HepG2 (cell line): ENCODE measurements around the gene RNPEPL1. TPM values are rescaled to one million over a fixed set of nuclear protein-coding genes. Genes with fewer than 3 reads are reported as not detected.
A peak's percentile ranks its signal among the peaks of the same experiment; 100 is the strongest.

Source experiments
- HOXA7 ChIP-seq: sonication (generic); formaldehyde crosslinking; IDR thresholded peaks from 2 replicates; pipeline ENCODE4 v1.8.1; 2022; ENCODE audit warnings: mild to moderate bottlenecking, missing genetic modification reagents, moderate library complexity
- IRF2 ChIP-seq: IDR thresholded peaks from 2 replicates; pipeline ENCODE4 v1.6.1; 2018; ENCODE audit warnings: missing genetic modification reagents, missing compliant biosample characterization
- KLF15 ChIP-seq: sonication (generic); formaldehyde crosslinking; IDR thresholded peaks from 2 replicates; pipeline ENCODE4 v1.8.1; 2023; ENCODE audit warnings: borderline replicate concordance, mild to moderate bottlenecking, inconsistent platforms, missing genetic modification reagents, mixed read lengths
- MIER2 ChIP-seq: IDR thresholded peaks from 2 replicates; pipeline ENCODE4 v1.6.1; 2016; ENCODE audit warnings: missing biosample characterization, missing genetic modification reagents
- POLR2AphosphoS5 ChIP-seq: IDR thresholded peaks from 2 replicates; pipeline ENCODE4 v1.6.1; 2012; ENCODE audit warnings: low read depth, low read length
- TAF15 ChIP-seq: fragments of 200-400 bp; formaldehyde crosslinking; IDR thresholded peaks from one replicate; pipeline ENCODE4 v1.6.1; 2018; ENCODE audit warnings: mild to moderate bottlenecking, low read depth, low read length; ENCODE audit not compliant: poor library complexity, severe bottlenecking
- ZBTB42 ChIP-seq: sonication (generic); formaldehyde crosslinking; IDR thresholded peaks from 2 replicates; pipeline ENCODE4 v1.5.0; 2020; ENCODE audit warnings: mild to moderate bottlenecking, missing genetic modification reagents
- ZNF143 ChIP-seq: sonication (generic); formaldehyde crosslinking; IDR thresholded peaks from 2 replicates; pipeline ENCODE4 v1.4.0; 2020; ENCODE audit warnings: missing genetic modification reagents
- ZNF253 ChIP-seq: sonication (generic); formaldehyde crosslinking; IDR thresholded peaks from 2 replicates; pipeline ENCODE4 v1.8.0; 2022; ENCODE audit warnings: mild to moderate bottlenecking, missing genetic modification reagents, borderline replicate concordance
- ZNF34 ChIP-seq: sonication (generic); formaldehyde crosslinking; IDR thresholded peaks from 2 replicates; pipeline ENCODE4 v1.4.0; 2020; ENCODE audit warnings: mild to moderate bottlenecking, missing genetic modification reagents, borderline replicate concordance
- ZNF703 ChIP-seq: sonication (generic); formaldehyde crosslinking; IDR thresholded peaks from 2 replicates; pipeline ENCODE4 v1.5.1; 2020; ENCODE audit warnings: missing genetic modification reagents, mild to moderate bottlenecking, moderate library complexity, borderline replicate concordance
- ZNF749 ChIP-seq: sonication (generic); formaldehyde crosslinking; IDR thresholded peaks from 2 replicates; pipeline ENCODE4 v1.8.0; 2022; ENCODE audit warnings: mild to moderate bottlenecking, missing genetic modification reagents, moderate library complexity, borderline replicate concordance
- ZSCAN21 ChIP-seq: sonication (generic); formaldehyde crosslinking; IDR thresholded peaks from 2 replicates; pipeline ENCODE4 v1.8.0; 2022; ENCODE audit warnings: mild to moderate bottlenecking, missing genetic modification reagents, moderate library complexity, borderline replicate concordance
- polyA plus RNA-seq, 8 experiments: library from polyadenylated mRNA; depleted of rRNA in 3 of 8; stranded (reverse) in 7 of 8; unstranded in 1 of 8; fragments of >200 nt; fragmentation: Illumina TruSeq in 4 of 8; extraction: Trizol in 4 of 8; gene quantifications; 2 replicates each; pipeline versions ENCODE4 v1.2.1 to v1.2.3, GENCODE V29; 2011 to 2016; ENCODE audit warnings: low read depth in 4 of 8, missing spikeins in 1 of 8, mixed read lengths in 1 of 8; ENCODE audit not compliant: insufficient read depth in 1 of 8
- total RNA-seq, 5 experiments: library from RNA; depleted of rRNA; stranded (reverse); fragments of >200 nt; fragmentation: Illumina TruSeq; extraction: Trizol; gene quantifications; 2 replicates each; pipeline ENCODE4 v1.2.3, GENCODE V29; 2016; ENCODE audit warnings: low read depth in 1 of 5
- TF ChIP-seq, protein P1 (sequence below): sonication (generic); formaldehyde crosslinking; IDR thresholded peaks from 2 replicates; pipeline ENCODE4 v1.5.1; 2020; ENCODE audit warnings: mild to moderate bottlenecking, missing genetic modification reagents, moderate library complexity
- TF ChIP-seq, protein P2 (sequence below): sonication (generic); formaldehyde crosslinking; IDR thresholded peaks from 2 replicates; pipeline ENCODE4 v1.8.0; 2022; ENCODE audit warnings: mild to moderate bottlenecking, missing genetic modification reagents, moderate library complexity
- TF ChIP-seq, protein P3 (sequence below): sonication (generic); formaldehyde crosslinking; IDR thresholded peaks from 2 replicates; pipeline ENCODE4 v1.9.0; 2021; ENCODE audit warnings: missing genetic modification reagents, mild to moderate bottlenecking, borderline replicate concordance
- TF ChIP-seq, protein P4 (sequence below): sonication (generic); formaldehyde crosslinking; IDR thresholded peaks from 2 replicates; pipeline ENCODE4 v1.8.0; 2022; ENCODE audit warnings: mild to moderate bottlenecking, missing genetic modification reagents; ENCODE audit not compliant: insufficient replicate concordance
- TF ChIP-seq, protein P5 (sequence below): sonication (generic); formaldehyde crosslinking; IDR thresholded peaks from 2 replicates; pipeline ENCODE4 v1.8.1; 2023; ENCODE audit warnings: mild to moderate bottlenecking, missing genetic modification reagents

The RNPEPL1 gene
- total and polyA plus RNA-seq, 2 of the 13 experiments (the other 11 are each of a cell fraction or from before 2014, with no cell fraction given) = 13.0 to 18.0 TPM

GRCh38 chr2:240568678-240569522, 616 bp downstream of the RNPEPL1 start (continued):
- TF ChIP-seq, protein P1, sequence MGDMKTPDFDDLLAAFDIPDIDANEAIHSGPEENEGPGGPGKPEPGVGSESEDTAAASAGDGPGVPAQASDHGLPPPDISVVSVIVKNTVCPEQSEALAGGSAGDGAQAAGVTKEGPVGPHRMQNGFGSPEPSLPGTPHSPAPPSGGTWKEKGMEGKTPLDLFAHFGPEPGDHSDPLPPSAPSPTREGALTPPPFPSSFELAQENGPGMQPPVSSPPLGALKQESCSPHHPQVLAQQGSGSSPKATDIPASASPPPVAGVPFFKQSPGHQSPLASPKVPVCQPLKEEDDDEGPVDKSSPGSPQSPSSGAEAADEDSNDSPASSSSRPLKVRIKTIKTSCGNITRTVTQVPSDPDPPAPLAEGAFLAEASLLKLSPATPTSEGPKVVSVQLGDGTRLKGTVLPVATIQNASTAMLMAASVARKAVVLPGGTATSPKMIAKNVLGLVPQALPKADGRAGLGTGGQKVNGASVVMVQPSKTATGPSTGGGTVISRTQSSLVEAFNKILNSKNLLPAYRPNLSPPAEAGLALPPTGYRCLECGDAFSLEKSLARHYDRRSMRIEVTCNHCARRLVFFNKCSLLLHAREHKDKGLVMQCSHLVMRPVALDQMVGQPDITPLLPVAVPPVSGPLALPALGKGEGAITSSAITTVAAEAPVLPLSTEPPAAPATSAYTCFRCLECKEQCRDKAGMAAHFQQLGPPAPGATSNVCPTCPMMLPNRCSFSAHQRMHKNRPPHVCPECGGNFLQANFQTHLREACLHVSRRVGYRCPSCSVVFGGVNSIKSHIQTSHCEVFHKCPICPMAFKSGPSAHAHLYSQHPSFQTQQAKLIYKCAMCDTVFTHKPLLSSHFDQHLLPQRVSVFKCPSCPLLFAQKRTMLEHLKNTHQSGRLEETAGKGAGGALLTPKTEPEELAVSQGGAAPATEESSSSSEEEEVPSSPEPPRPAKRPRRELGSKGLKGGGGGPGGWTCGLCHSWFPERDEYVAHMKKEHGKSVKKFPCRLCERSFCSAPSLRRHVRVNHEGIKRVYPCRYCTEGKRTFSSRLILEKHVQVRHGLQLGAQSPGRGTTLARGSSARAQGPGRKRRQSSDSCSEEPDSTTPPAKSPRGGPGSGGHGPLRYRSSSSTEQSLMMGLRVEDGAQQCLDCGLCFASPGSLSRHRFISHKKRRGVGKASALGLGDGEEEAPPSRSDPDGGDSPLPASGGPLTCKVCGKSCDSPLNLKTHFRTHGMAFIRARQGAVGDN (CRISPR knock-in tag) = peak; percentile 82
- TF ChIP-seq ZNF143 (CRISPR knock-in tag) = no peak
- TF ChIP-seq ZNF34 (CRISPR knock-in tag) = no peak
- TF ChIP-seq ZNF749 = no peak
- TF ChIP-seq MIER2 (CRISPR knock-in tag) = no peak
- peak; percentile 39 for TF ChIP-seq TAF15
- TF ChIP-seq KLF15 = no peak
- TF ChIP-seq, protein P2, sequence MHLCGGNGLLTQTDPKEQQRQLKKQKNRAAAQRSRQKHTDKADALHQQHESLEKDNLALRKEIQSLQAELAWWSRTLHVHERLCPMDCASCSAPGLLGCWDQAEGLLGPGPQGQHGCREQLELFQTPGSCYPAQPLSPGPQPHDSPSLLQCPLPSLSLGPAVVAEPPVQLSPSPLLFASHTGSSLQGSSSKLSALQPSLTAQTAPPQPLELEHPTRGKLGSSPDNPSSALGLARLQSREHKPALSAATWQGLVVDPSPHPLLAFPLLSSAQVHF (CRISPR knock-in tag) = no peak
- no peak for TF ChIP-seq HOXA7 (CRISPR knock-in tag)
- TF ChIP-seq, protein P3, sequence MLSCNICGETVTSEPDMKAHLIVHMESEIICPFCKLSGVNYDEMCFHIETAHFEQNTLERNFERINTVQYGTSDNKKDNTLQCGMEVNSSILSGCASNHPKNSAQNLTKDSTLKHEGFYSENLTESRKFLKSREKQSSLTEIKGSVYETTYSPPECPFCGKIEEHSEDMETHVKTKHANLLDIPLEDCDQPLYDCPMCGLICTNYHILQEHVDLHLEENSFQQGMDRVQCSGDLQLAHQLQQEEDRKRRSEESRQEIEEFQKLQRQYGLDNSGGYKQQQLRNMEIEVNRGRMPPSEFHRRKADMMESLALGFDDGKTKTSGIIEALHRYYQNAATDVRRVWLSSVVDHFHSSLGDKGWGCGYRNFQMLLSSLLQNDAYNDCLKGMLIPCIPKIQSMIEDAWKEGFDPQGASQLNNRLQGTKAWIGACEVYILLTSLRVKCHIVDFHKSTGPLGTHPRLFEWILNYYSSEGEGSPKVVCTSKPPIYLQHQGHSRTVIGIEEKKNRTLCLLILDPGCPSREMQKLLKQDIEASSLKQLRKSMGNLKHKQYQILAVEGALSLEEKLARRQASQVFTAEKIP (CRISPR knock-in tag) = no peak
- TF ChIP-seq POLR2AphosphoS5 = no peak
- no peak for TF ChIP-seq ZNF253 (CRISPR knock-in tag)
- TF ChIP-seq, protein P4, sequence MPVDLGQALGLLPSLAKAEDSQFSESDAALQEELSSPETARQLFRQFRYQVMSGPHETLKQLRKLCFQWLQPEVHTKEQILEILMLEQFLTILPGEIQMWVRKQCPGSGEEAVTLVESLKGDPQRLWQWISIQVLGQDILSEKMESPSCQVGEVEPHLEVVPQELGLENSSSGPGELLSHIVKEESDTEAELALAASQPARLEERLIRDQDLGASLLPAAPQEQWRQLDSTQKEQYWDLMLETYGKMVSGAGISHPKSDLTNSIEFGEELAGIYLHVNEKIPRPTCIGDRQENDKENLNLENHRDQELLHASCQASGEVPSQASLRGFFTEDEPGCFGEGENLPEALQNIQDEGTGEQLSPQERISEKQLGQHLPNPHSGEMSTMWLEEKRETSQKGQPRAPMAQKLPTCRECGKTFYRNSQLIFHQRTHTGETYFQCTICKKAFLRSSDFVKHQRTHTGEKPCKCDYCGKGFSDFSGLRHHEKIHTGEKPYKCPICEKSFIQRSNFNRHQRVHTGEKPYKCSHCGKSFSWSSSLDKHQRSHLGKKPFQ = no peak
- TF ChIP-seq IRF2 (CRISPR knock-in tag) = no peak; the same call in 1 of the 2 replicates
- TF ChIP-seq, protein P5, sequence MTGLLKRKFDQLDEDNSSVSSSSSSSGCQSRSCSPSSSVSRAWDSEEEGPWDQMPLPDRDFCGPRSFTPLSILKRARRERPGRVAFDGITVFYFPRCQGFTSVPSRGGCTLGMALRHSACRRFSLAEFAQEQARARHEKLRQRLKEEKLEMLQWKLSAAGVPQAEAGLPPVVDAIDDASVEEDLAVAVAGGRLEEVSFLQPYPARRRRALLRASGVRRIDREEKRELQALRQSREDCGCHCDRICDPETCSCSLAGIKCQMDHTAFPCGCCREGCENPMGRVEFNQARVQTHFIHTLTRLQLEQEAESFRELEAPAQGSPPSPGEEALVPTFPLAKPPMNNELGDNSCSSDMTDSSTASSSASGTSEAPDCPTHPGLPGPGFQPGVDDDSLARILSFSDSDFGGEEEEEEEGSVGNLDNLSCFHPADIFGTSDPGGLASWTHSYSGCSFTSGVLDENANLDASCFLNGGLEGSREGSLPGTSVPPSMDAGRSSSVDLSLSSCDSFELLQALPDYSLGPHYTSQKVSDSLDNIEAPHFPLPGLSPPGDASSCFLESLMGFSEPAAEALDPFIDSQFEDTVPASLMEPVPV (CRISPR knock-in tag) = no peak
- no peak for TF ChIP-seq ZSCAN21
- no peak for TF ChIP-seq ZBTB42 (CRISPR knock-in tag)
- TF ChIP-seq ZNF703 (CRISPR knock-in tag) = no peak
